ENCODE data around the gene ATP10A. TPM values are rescaled to one million over a fixed set of nuclear protein-coding genes. Genes with fewer than 3 reads are reported as not detected.

Gene ATP10A
- total RNA-seq, 4 donors from 2014 or later, result 3.8 to 7.1 (median 5.2) TPM

- TF ChIP-seq POLR2AphosphoS5 (IDR thresholded peaks at IDR 0.05) (no peak), POLR2A (IDR thresholded peaks at IDR 0.05) (no peak), CTCF (IDR thresholded peaks at IDR 0.05) (no peak), EP300 (IDR thresholded peaks at IDR 0.05) (no peak)
- no peaks in the 10 kb centered on the region for H3K27me3 ChIP-seq
- DNase-seq (ENCODE audit: low spot score in 2 of 2), result peak in 1 of 2 donors; percentile 38
- no peaks in the 10 kb centered on the region for H3K9me3 ChIP-seq
- peaks cover 34% of the 10 kb centered on the region for H3K4me1 ChIP-seq
- WGBS, result 81% methylated on average over 3 of the region's 3 CpGs
- no peak overlapping the region for H3K4me3 ChIP-seq
- peak overlapping the region; percentile 63 for H3K27ac ChIP-seq
- H3K36me3 ChIP-seq, result peaks cover 7% of the 10 kb centered on the region
These were observed 179.2 kb downstream of the ATP10A start for GRCh38 chr15:25683911-25684310.

GRCh38 chr15:25683415-25683814, 179.7 kb downstream of the ATP10A start:
- WGBS, result 72% methylated on average over 6 of the region's 6 CpGs
- Histone ChIP-seq H3K9me3 (no peaks in the 10 kb centered on the region), H3K27ac (peak overlapping the region; percentile 63), H3K27me3 (no peaks in the 10 kb centered on the region), H3K4me3 (no peak overlapping the region), H3K36me3 (peaks cover 7% of the 10 kb centered on the region), H3K4me1 (peaks cover 34% of the 10 kb centered on the region)
- TF ChIP-seq EP300 (IDR thresholded peaks at IDR 0.05) (no peak), POLR2A (IDR thresholded peaks at IDR 0.05) (no peak), CTCF (IDR thresholded peaks at IDR 0.05) (no peak), POLR2AphosphoS5 (IDR thresholded peaks at IDR 0.05) (no peak)
- no peak for DNase-seq (ENCODE audit: low spot score in 2 of 2)

GRCh38 chr15:25682340-25682739, 180.8 kb downstream of the ATP10A start:
- peak in 1 of 2 donors; percentile 56 for DNase-seq (ENCODE audit: low spot score in 2 of 2)
- 53% methylated on average over 7 of the region's 7 CpGs for WGBS

GRCh38 chr15:25680686-25681025, 182.5 kb downstream of the ATP10A start:
- 87% methylated on average over 8 of the region's 9 CpGs for WGBS
- DNase-seq (ENCODE audit: low spot score in 2 of 2), result no peak
- TF ChIP-seq POLR2AphosphoS5 (IDR thresholded peaks at IDR 0.05), result no peak
- TF ChIP-seq POLR2A (IDR thresholded peaks at IDR 0.05), result no peak
- no peak for TF ChIP-seq EP300 (IDR thresholded peaks at IDR 0.05)
- TF ChIP-seq CTCF (IDR thresholded peaks at IDR 0.05), result no peak
- Histone ChIP-seq H3K4me1 (peaks cover 34% of the 10 kb centered on the region), H3K9me3 (no peaks in the 10 kb centered on the region), H3K36me3 (peaks cover 7% of the 10 kb centered on the region), H3K27ac (no peak overlapping the region), H3K4me3 (no peak overlapping the region), H3K27me3 (no peaks in the 10 kb centered on the region)

More at GRCh38 chr15:25682340-25682739, 180.8 kb downstream of the ATP10A start:
- Histone ChIP-seq H3K27me3 (no peaks in the 10 kb centered on the region), H3K4me1 (peaks cover 34% of the 10 kb centered on the region), H3K36me3 (peaks cover 7% of the 10 kb centered on the region), H3K9me3 (no peaks in the 10 kb centered on the region), H3K27ac (peak overlapping the region; percentile 63), H3K4me3 (no peak overlapping the region)
- TF ChIP-seq POLR2AphosphoS5 (IDR thresholded peaks at IDR 0.05) (no peak), CTCF (IDR thresholded peaks at IDR 0.05) (no peak), EP300 (IDR thresholded peaks at IDR 0.05) (no peak), POLR2A (IDR thresholded peaks at IDR 0.05) (no peak)

GRCh38 chr15:25679964-25680685, 183.0 kb downstream of the ATP10A start:
- no peak for DNase-seq (ENCODE audit: low spot score in 2 of 2)
- Histone ChIP-seq H3K4me1 (peaks cover 34% of the 10 kb centered on the region), H3K9me3 (no peaks in the 10 kb centered on the region), H3K27ac (no peak overlapping the region), H3K4me3 (no peak overlapping the region), H3K36me3 (peaks cover 7% of the 10 kb centered on the region), H3K27me3 (no peaks in the 10 kb centered on the region)
- 92% methylated on average over 25 of the region's 25 CpGs for WGBS
- TF ChIP-seq POLR2AphosphoS5 (IDR thresholded peaks at IDR 0.05), result no peak
- no peak for TF ChIP-seq CTCF (IDR thresholded peaks at IDR 0.05)
- no peak for TF ChIP-seq POLR2A (IDR thresholded peaks at IDR 0.05)
- no peak for TF ChIP-seq EP300 (IDR thresholded peaks at IDR 0.05)
